ENCODE measurements around the gene INPP5D. TPM values are rescaled to one million over a fixed set of nuclear protein-coding genes. Genes with fewer than 3 reads are reported as not detected.

INPP5D gene
- total and polyA plus RNA-seq, 2 of the 13 experiments (the other 11 are each of a cell fraction or from before 2014, with no cell fraction given) = 16.7 to 18.0 TPM

DNA sequence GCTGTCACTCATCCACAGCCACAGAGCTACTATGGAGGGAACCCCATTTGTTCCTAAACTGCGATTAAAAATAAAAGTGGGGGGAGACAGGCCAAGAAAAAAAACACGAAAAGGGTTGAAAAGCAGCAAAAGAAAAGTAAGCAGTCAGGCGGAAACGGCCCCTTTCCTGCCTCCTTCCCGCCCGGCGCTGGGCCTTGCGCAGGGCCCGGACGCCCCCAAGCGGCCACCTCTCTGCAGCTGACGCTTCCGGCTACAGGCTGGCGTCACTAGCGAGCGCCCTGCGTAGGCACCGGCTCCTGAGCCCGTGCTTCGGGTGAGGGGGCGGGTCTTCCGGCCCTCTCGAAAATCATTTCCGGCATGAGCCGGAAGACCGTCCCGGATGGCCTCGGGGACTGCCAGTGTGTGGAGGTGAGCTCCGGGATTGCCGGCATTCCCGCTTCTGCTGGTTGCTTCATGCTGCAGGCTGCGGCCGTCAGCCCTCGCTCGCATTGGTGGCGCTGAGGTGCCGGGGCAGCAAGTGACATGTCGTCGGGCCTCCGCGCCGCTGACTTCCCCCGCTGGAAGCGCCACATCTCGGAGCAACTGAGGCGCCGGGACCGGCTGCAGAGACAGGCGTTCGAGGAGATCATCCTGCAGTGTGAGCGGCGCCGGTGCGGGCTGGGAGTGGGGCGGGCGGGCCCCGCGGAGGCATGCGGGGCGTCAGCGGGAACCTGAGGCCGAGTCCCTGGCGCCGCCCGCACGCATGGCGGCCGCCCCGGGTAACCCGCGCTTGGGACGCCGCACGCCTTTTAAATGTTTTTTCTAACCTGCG is 191.4 kb downstream of the INPP5D start, which contains the start of gene ATG16L1 (continued):
- TF ChIP-seq ZBTB39 (CRISPR knock-in tag; IDR thresholded peaks at IDR 0.05) = peak; percentile 93
- TF ChIP-seq, protein P1, sequence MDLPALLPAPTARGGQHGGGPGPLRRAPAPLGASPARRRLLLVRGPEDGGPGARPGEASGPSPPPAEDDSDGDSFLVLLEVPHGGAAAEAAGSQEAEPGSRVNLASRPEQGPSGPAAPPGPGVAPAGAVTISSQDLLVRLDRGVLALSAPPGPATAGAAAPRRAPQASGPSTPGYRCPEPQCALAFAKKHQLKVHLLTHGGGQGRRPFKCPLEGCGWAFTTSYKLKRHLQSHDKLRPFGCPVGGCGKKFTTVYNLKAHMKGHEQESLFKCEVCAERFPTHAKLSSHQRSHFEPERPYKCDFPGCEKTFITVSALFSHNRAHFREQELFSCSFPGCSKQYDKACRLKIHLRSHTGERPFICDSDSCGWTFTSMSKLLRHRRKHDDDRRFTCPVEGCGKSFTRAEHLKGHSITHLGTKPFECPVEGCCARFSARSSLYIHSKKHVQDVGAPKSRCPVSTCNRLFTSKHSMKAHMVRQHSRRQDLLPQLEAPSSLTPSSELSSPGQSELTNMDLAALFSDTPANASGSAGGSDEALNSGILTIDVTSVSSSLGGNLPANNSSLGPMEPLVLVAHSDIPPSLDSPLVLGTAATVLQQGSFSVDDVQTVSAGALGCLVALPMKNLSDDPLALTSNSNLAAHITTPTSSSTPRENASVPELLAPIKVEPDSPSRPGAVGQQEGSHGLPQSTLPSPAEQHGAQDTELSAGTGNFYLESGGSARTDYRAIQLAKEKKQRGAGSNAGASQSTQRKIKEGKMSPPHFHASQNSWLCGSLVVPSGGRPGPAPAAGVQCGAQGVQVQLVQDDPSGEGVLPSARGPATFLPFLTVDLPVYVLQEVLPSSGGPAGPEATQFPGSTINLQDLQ (CRISPR knock-in tag; IDR thresholded peaks at IDR 0.05) = peak; percentile 80; the same call in 1 of the 2 replicates
- TF ChIP-seq WIZ (CRISPR knock-in tag; IDR thresholded peaks at IDR 0.05) = no peak
- TF ChIP-seq HMGXB4 (CRISPR knock-in tag; IDR thresholded peaks at IDR 0.05; ENCODE audit: borderline replicate concordance in 1 of 2, low read depth in 1 of 2) = peak; percentile 94 to 95
- no peak for TF ChIP-seq REXO4 (CRISPR knock-in tag; IDR thresholded peaks at IDR 0.05; ENCODE audit: borderline replicate concordance)
- TF ChIP-seq YEATS2 (CRISPR knock-in tag; IDR thresholded peaks at IDR 0.05; ENCODE audit: borderline replicate concordance) = peak; percentile 99
- peak; percentile 95 for TF ChIP-seq PHF8 (CRISPR knock-in tag; IDR thresholded peaks at IDR 0.05)
- TF ChIP-seq, protein P2, sequence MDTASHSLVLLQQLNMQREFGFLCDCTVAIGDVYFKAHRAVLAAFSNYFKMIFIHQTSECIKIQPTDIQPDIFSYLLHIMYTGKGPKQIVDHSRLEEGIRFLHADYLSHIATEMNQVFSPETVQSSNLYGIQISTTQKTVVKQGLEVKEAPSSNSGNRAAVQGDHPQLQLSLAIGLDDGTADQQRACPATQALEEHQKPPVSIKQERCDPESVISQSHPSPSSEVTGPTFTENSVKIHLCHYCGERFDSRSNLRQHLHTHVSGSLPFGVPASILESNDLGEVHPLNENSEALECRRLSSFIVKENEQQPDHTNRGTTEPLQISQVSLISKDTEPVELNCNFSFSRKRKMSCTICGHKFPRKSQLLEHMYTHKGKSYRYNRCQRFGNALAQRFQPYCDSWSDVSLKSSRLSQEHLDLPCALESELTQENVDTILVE (CRISPR knock-in tag; IDR thresholded peaks at IDR 0.05) = peak; percentile 88
- TF ChIP-seq ZMYM3 (CRISPR knock-in tag; IDR thresholded peaks at IDR 0.05) = peak; percentile 100
- TF ChIP-seq KLF6 (CRISPR knock-in tag; IDR thresholded peaks at IDR 0.05) = peak; percentile 94; the same call in 1 of the 2 replicates
- TF ChIP-seq HINFP (CRISPR knock-in tag; IDR thresholded peaks at IDR 0.05; ENCODE audit: low read depth) = no peak
- TF ChIP-seq ZSCAN31 (CRISPR knock-in tag; IDR thresholded peaks at IDR 0.05; ENCODE audit: low read depth) = peak; percentile 97
- peak; percentile 79; the same call in 1 of the 2 replicates for TF ChIP-seq KLF12 (CRISPR knock-in tag; IDR thresholded peaks at IDR 0.05; ENCODE audit: borderline replicate concordance)
- peak; percentile 74 for TF ChIP-seq ZNF280B (CRISPR knock-in tag; IDR thresholded peaks at IDR 0.05; ENCODE audit: borderline replicate concordance)
- TF ChIP-seq ZNF207 (IDR thresholded peaks at IDR 0.05; ENCODE audit: borderline replicate concordance) = no peak
- peak; percentile 98 for TF ChIP-seq ZBTB21 (CRISPR knock-in tag; IDR thresholded peaks at IDR 0.05)
- no peak; the same call in 1 of the 2 replicates for TF ChIP-seq NR2F2 (IDR thresholded peaks at IDR 0.05; ENCODE audit: borderline replicate concordance, low read depth)
